HG03575 (cell line): Measurements from ENCODE around the gene SYNGAP1.
"Not testable (repeated sequence)": the region's sequence is repeated elsewhere in the genome, so short reads cannot be mapped to it uniquely, and the experiment has no call there.

Source experiments
- ATAC-seq: cut with Tn5 transposase; IDR thresholded peaks from one replicate; pipeline ENCODE4 v1.9.1; 2021; ENCODE audit not compliant: unreplicated experiment, insufficient number of reproducible peaks, low FRiP score; ENCODE audit errors: extremely low read depth

The SYNGAP1 gene

DNA sequence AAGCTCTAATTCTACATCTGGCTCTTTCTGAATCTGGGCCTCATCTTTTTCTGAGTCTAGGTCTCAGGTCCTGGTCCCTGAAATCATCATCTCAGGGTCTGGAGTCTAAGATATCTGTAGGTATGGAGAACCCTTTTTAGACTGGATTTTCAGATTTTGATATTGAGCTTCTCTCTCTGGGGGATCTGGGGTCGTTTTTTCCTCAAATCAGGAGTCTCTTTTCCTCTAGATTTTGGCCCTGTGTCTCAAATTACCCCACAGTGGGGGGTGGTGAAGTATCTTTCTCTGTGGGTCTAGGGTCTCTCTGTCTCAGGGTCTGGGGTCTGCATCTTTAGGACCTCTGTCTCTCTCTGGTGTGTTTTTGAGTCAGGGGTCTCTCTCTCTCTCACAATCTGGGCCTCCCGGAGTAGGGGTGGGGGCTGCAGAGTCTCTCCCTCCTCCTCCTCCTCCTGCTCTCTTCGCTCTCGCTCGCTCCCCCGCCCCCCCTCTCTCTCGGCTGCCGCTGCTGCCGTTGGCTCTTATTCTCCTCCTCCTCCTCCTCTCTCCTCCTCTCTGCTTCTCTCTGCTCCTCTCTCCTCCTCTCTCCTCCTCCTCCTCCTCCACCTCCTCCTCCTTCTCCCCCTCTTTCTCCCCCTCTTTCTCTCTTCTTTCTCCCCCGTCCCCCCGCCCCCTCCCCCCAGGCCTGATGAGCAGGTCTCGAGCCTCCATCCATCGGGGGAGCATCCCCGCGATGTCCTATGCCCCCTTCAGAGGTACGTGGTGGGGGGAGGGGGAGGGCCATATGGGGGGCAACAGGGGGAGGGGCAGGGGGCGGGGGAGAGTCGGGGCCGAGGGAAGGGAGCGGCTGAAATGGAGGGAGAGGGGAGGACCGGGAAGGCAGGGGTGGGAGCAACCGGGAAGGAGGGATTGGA is at the start of gene SYNGAP1:
TSS of gene SYNGAP1 (plus strand) at position 486 of the 911 bp plus-strand sequence. CDS start at position 686, 200 bp downstream.
- ATAC-seq = no peak

DNA sequence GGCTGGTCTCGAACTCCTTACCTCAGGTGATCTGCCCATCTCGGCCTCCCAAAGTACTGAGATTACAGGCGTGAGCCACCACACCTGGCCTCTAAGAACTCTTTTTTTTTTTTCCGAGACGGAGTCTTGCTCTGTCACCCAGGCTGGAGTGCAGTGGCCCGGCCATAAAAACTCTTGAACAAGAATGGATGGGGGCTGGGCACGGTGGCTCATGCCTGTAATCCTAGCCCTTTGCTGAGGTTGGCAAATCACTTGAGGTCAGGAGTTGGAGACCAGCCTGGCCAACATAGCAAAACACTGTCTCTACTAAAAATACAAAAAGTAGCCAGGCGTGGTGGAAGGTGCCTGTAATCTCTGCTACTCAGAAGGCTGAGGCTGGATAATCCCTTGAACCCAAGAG is 48.0 kb upstream of the SYNGAP1 start:
- not testable (repeated sequence) for ATAC-seq

DNA sequence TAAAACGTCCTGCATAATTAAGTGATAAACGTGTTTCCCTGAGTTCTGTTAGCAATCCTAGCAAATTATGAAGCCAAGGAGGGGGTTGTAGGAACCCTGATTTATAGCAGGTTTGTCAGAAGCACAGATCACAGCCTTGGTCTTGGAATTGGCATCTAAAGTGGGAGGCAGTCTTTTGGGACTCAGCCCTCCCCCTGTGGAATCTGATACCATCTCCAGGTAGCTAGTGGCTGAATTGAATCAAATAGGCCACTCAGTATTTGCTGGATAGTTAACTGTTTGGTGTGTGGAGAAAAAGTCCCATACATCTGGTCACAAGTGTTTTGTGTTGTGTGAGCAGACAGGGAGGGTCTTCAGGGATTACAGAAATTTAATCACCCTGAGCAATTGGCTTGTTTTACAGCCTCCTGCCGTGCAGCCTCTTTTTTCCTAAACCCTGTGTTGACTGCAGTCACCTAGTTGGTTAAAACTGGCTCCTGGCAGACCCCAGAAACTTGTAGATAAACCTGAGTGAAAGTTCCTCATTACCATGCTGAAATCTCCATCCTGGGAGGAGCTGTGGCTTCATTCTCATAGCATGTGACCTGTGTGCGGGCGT is 47.2 kb upstream of the SYNGAP1 start:
- no peak for ATAC-seq

DNA sequence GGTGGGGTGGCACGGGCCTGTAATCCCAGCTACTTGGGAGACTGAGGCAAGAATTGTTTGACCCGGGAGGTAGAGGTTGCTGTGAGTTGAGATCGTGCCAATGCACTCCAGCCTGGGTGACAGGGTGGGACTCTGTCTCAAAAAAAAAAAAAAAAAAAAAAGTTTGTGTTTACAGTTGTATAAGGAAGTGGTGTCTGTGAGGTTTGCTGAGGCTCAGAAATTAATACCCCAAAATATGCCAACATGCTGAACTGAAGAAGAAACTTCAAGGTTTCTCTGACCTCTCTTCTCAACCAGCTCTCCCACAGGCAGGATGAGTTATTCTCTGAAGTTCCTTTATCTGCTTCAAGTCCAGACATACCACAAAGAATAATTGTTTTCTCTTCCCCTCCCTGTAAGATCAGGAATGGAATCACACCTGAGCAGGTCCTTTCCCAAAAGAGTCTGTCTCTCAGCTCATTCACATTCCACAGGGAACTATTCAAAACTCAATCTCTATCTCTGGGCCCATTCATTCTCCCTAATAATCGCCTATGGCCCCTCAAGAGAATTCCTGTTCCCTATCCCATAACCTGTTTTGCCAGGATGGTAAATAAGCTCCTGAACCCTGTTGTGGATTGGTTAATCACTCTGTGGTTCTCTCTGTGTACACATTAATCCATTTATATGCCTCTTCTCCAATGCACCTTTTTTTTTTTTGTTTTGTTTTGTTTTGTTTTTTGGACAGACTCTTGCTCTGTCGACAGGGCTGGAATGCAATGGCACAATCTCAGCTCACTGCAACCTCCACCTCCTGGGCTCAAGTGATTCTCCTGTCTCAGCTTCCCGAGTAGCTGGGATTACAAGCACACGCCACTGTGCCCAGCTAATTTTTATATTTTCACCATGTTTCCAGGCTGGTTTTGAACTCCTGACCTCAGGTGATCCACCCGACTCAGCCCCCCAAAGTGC is 45.6 kb upstream of the SYNGAP1 start:
- no peak for ATAC-seq

DNA sequence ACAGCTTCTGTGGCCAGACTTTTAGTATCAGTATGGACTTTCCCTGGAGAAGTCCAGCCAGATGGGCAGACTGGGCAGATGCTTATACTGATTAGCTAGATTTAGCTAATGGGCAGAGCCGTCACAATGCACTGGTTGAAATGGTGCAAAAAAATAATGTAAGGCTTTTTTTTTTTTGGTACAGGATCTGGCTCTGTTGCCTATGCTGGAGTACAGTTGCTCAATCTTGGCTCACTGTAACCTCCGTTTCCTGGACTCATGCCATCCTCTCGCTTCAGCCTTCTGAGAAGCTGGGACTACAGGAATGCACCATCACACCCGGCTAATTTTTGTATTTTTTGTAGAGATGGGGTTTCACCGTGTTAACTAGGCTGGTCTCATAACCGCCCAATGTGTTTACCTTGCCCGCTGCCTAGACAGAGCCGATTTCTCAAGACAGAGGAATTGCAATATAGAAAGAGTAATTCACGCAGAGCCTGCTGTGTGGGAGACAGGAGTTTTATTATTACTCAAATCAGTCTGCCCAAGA is 44.7 kb upstream of the SYNGAP1 start:
- ATAC-seq = no peak

DNA sequence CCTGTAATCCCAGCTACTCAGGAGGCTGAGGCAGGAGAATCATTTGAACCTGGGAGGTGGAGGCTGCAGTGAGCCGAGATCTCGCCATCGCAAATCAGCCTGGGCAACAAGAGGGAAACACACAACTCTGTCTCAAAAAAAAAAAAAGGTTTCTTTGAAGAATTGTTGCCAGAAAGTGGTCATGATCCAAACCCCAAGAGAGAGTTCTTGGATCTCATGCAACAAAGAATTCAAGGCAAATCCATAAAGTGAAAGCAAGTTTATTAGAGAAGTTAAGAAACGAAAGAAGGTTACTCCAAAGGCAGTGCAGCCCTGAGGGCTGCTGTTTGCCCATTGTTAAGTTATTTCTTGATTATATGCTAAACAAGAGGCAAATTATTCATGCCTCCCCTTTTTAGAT is 42.7 kb upstream of the SYNGAP1 start:
- ATAC-seq = no peak

DNA sequence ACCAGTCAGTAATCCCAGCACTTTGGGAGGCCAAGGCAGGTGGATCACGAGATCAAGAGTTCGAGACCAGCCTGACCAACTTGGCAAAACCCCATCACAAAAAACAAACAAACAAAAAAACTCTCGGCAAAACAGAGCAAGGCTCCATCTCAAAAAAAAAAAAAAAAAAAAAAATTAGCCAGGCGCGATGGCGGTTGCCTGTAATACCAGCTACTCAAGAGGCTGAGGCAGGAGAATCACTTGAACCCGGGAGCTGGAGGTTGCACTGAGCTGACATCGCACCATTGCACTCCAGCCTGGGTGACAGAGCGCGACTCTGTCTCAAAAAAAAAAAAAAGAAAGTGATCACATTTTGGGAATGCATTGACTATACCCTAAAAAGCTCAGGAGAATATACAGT is 40.7 kb upstream of the SYNGAP1 start:
- ATAC-seq = not testable (repeated sequence)

DNA sequence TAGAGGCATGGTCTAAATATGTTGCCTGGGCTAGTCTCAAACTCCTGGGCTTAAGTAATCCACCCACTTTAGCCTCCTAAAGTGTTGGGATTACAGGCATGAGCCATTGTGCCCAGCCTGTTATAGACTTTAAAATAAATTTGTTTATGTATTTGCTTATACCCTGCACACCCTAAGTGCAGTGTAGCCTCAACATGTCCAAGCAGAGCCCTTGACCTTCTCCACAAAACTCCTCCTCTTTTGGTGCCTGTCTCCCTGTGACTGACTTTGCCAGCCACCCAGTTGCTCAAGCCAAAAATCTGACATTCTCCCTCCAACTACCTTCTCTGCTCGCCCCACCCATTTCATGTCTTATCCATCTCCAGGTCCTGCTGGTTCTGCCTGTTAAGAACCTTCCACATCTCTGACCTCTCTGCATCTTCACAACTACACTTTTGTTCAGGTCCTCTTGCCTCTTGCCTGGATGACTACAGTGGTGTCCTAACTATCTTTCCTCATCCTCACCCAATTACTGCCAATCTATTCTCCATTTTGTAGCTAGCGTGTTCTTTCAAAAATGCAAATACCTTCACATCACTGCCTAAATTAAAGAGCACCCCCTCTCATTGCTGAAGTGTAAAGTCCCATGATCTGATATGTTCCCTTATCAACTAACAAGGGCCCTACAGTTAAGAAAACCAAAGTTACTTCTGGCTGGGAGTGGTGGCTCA is 39.4 kb upstream of the SYNGAP1 start:
- no peak for ATAC-seq

DNA sequence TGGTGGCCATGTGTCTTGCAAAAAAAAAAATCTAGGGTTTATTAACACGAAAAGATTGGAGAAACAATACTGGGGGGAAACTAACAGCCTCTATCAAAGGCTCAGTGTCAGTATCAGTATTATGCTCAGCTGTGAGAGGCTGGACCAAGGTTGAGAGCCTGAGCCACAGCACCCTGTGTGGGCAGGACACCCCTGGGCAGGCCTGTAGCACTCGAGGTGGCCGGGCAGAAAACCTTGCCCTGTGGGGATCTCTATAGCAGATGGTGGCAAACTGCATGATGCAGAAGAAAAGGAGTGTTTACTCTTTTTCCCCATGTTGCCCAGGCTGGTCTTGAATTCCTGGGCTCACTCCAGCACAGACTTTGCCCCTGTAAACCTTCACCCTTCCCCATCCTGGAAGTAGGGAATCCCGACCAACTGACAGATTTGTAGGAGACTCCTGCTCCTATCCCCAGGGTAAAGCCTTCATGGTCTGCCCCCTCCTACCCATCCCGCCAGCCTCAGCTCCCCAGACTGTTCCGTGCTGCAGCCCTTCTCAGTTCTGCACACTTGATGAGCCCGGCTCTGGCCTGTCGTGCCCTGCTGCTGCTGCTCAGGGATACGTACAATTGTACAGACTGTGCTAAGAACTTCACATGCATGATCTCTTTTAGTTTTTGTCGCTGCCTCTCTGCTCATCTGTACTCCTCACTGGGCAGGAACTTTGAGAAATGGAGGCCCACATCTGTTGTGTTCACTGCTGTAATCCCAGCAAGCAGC is 36.3 kb upstream of the SYNGAP1 start:
- ATAC-seq = no peak

DNA sequence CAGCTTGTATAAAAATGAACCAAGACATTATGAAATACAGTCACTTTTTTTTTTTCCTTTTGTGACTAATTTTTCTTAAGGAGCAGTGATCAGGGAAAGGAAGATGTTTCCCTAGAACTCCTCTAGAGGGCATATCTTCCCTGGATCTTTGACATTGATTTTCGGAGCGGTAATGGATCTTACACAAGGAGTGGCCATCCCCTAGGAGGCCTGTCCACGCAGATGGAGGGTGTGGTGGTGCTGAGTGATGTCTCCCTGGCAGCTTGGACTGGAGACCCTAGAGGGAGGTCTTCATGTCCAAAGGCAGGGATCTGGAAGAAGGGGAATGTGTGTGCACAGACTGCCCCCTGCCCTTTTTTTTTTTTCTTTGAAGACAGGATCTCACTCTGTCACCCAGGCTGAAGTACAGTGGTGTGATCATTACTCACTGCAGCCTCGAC is 35.3 kb upstream of the SYNGAP1 start:
- no peak for ATAC-seq

DNA sequence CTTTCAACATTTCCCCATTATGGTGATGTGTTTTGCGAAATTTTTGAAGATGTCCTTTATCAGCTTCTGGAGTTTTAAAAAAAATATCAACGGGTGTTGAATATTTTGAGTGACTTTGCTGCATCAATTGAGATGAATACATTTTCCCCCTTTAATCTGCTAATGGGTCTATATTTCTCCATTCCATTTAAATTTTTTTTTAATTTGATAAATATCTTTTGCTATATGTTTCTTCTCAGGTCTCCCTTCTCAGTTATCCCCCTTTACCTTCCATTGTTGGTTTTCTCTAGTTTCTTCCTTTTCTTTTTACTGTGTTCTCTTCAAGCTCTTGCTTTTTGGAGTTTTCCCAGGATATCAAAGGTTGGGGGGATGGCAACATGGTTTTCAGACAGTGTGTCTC is 29.7 kb upstream of the SYNGAP1 start:
- ATAC-seq = no peak

DNA sequence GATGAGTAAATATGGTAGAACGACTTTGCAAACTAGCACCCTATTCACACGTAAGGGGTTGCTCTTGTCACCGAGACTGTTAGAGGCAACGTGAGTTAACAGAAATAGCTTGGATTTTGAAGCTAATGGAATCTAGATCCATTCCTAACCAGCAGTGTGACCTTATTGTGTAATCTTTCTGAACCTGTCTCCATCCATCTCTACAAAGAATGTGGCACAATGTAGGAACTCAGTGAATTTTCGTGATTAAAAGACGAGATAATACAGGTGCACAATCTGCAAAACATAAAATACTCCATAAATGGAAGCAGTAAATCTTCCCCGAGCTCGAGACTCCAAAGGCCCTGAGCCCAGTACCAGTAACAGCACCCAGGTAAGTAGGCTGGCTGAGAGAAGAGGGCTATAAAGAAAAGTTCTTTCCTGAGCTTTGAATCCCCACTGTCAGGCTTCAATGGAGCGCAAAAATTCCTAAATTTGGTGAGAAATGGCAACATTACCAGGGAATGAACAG is 29.0 kb upstream of the SYNGAP1 start:
- no peak for ATAC-seq

DNA sequence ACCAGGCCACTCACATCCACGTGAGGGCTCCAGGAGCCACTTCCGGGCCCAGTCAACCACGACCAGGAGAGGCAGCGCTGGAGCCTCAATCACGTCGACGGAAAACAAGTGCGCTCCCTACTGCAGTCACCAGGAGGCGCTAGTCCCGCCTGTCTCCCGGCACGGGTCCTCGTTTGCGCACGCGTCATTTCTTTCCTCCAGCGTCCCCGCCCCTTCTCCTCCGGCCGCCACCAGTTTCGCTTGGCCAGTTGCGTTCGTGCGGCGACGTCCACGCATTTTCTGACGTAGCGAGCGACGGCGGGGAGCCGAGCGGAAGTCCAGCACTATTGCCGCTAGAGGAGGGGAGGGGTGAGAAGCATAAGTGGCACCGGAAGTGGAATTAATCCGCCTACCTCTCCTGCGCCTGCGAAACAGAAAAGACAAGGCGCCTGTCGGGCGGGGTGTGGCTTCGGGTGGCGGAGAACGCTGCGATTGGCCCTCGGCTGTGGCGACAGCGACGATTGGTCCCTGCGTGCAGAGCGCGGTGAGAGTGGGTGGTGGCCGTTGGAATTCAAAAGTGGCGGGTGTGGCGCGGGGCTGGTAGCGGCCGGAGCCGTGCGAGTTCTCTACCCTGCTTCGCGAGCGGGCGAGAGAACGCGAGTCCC is 28.5 kb upstream of the SYNGAP1 start, which contains the start of gene KIFC1:
TSS of gene KIFC1 (plus strand) at position 546 of the 644 bp plus-strand sequence. CDS start 163 bp downstream, outside the sequence.
- ATAC-seq = peak; percentile 62

DNA sequence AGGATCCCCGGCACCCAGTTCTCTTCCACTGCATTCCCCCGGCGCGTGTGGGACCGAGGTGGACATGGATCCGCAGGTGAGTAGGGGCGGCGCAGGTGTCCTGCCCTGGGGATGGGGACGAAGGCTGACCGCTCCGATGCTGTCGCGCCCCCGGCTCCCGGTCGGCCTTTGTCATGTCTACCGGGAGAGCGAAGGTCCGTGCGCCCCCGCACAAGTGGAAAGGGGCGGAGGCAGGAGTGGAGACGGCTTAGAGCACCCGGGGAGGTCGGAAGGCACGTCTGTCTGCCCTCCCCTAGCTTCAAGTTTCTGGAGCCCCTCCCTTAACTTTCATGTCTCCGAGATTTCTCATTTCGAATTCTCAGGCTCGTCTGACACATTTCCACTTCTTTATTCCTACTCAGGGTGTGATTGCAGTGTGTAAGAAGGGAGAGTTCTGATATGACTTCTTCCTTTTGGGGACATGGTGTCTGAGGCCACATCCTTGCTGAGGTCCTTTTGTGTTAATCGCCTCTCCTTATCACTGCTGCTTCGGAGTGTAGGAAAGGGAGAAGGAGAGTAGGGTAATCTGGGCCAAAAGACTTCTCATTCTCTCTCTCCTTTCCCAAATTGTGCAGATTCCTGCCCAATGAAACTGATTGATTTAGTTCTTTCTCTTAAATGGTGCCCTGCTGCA is 27.8 kb upstream of the SYNGAP1 start:
- peak; percentile 12 for ATAC-seq

DNA sequence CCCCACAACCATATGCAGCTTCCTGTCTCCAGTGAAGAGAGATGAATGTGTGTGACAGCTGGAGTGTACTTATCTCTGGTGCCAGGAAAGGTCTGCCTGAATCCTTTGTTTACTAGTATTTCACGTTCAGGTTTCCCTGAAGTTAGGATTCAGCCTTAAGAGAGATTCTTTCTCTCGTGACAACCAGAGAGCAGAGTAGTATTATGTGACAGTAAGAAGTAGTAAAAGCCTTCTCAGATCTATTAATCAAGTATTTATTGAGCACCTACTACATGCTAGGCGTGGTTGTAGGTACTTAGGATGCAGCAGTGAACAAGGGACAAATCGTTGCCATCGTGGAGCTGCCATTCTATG is 27.3 kb upstream of the SYNGAP1 start:
- no peak for ATAC-seq

DNA sequence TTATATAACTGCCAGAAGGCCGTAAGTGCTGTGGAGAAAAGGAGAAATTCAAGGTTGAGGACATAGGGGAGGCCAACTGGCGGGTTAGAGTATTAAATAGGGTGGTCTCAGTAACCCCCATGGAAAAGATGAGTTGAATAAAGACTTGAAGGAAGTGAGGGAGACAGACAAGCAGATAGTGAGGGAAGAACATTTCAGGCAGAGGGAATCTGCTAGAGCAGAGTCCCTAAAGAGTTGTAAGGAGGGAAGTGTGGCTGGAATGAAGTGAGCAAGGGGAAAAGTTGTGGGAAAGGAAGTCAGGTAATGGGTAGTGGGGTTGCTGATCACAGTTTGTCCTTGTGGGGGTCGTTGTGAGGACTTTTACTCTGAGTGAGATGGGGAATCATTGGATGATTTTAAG is 26.9 kb upstream of the SYNGAP1 start:
- no peak for ATAC-seq

DNA sequence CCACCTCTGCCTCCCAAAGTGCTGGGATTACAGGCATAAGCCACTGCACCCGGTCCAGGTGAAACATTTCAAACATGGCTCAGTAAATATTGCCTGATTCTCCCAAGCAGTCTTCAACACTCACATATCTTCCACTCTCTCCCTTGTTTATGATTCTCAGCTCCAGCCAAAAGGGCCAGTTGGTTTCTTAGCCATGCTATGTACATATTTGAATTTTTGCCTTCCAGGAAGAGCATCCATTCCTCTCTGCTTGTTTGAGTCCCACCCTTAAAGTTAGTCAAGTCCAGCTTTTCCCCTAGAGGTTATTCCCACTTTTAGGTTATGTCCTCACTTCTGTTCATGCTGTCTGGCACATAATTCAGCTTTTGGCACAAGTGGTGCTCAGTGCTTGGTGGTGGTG is 22.3 kb upstream of the SYNGAP1 start:
- ATAC-seq = no peak
